Lower leg skin (tissue), 3 donors: Measurements from ENCODE around the gene ZNF304.

Experiments used
- POLR2A ChIP-seq, 2 donors: fragments of 450-650 bp; IDR thresholded peaks; one replicate each; pipeline ENCODE4 v1.6.1; 2016 to 2017; ENCODE audit warnings: antibody characterized with exemption in 2 of 2, mild to moderate bottlenecking in 1 of 2, moderate library complexity in 1 of 2
- TF ChIP-seq, protein P1 (sequence below), 3 donors: fragments of 450-650 bp; IDR thresholded peaks; one replicate each; pipeline ENCODE4 v1.5.1; 2016; ENCODE audit warnings: antibody characterized with exemption in 3 of 3, mild to moderate bottlenecking in 3 of 3, moderate library complexity in 2 of 3

DNA sequence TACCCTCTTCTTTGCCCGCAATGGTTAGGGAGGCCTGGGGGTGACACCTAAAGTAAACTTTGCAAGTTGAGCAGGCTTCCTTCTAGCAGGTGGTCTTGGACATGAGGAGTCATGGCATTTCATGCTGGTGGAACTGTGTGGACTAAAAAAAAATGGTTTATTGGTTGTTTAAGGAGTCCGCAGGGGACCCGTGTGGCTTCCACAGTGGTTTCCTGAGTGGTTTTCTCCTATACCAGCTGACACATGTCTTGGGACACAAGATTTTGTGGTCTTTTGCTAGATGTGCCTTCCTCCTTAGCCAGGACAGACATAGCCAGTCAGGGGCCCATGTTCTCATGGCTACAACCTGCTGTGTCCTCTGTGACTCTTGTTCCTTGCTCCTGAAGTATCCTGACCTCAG is 29.3 kb upstream of the ZNF304 start:
- TF ChIP-seq, protein P1, sequence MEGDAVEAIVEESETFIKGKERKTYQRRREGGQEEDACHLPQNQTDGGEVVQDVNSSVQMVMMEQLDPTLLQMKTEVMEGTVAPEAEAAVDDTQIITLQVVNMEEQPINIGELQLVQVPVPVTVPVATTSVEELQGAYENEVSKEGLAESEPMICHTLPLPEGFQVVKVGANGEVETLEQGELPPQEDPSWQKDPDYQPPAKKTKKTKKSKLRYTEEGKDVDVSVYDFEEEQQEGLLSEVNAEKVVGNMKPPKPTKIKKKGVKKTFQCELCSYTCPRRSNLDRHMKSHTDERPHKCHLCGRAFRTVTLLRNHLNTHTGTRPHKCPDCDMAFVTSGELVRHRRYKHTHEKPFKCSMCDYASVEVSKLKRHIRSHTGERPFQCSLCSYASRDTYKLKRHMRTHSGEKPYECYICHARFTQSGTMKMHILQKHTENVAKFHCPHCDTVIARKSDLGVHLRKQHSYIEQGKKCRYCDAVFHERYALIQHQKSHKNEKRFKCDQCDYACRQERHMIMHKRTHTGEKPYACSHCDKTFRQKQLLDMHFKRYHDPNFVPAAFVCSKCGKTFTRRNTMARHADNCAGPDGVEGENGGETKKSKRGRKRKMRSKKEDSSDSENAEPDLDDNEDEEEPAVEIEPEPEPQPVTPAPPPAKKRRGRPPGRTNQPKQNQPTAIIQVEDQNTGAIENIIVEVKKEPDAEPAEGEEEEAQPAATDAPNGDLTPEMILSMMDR (IDR thresholded peaks at IDR 0.05) = no peak
- no peak for TF ChIP-seq POLR2A (IDR thresholded peaks at IDR 0.05)
